GM19452 (cell line): ENCODE data around the gene PIK3AP1.

Experiments used
- ATAC-seq: cut with Tn5 transposase; IDR thresholded peaks from one replicate; pipeline ENCODE4 v1.9.1; 2021; ENCODE audit not compliant: unreplicated experiment

The PIK3AP1 gene

GRCh38 chr10:96646301-96646700, 74.0 kb downstream of the PIK3AP1 start:
- no peak for ATAC-seq

- ATAC-seq: no peak
Observed at GRCh38 chr10:96645191-96645721, 75.1 kb downstream of the PIK3AP1 start.

GRCh38 chr10:96643920-96644319, 76.4 kb downstream of the PIK3AP1 start:
- no peak for ATAC-seq

- no peak for ATAC-seq
Observed at GRCh38 chr10:96642973-96643372, 77.3 kb downstream of the PIK3AP1 start.

- no peak for ATAC-seq
Observed at GRCh38 chr10:96642530-96642929, 77.8 kb downstream of the PIK3AP1 start.

- no peak for ATAC-seq
Observed at GRCh38 chr10:96641396-96642295, 78.7 kb downstream of the PIK3AP1 start.

GRCh38 chr10:96639899-96640298, 80.4 kb downstream of the PIK3AP1 start:
- no peak for ATAC-seq

- no peak for ATAC-seq
Observed at GRCh38 chr10:96638696-96639095, 81.6 kb downstream of the PIK3AP1 start.

GRCh38 chr10:96638120-96638519, 82.2 kb downstream of the PIK3AP1 start:
- no peak for ATAC-seq

GRCh38 chr10:96637709-96638108, 82.6 kb downstream of the PIK3AP1 start:
- no peak for ATAC-seq

GRCh38 chr10:96636551-96636950, 83.8 kb downstream of the PIK3AP1 start:
- ATAC-seq: no peak

- ATAC-seq: no peak
Observed at GRCh38 chr10:96632974-96633710, 87.2 kb downstream of the PIK3AP1 start.

GRCh38 chr10:96627292-96627691, 93.0 kb downstream of the PIK3AP1 start:
- ATAC-seq: no peak

- no peak for ATAC-seq
Observed at GRCh38 chr10:96626795-96627194, 93.5 kb downstream of the PIK3AP1 start.

- no peak for ATAC-seq
Observed at GRCh38 chr10:96625173-96625572, 95.1 kb downstream of the PIK3AP1 start.

- no peak for ATAC-seq
Observed at GRCh38 chr10:96622013-96622787, 98.1 kb downstream of the PIK3AP1 start.

GRCh38 chr10:96619796-96620773, 100.2 kb downstream of the PIK3AP1 start:
- ATAC-seq: no peak

- ATAC-seq: no peak
Observed at GRCh38 chr10:96619120-96619519, 101.2 kb downstream of the PIK3AP1 start.

- no peak for ATAC-seq
Observed at GRCh38 chr10:96618653-96619052, 101.7 kb downstream of the PIK3AP1 start.

GRCh38 chr10:96616961-96617360, 103.4 kb downstream of the PIK3AP1 start:
- no peak for ATAC-seq
